Caki2 (cell line): Measurements from ENCODE around the gene SORCS1. TPM values are rescaled to one million over a fixed set of nuclear protein-coding genes. Genes with fewer than 3 reads are reported as not detected.

Experiments
- DNase-seq: peaks from one replicate; pipeline ENCODE4 v3.0.0-alpha.2; 2015; ENCODE audit warnings: low read depth
- in situ Hi-C: cut with HindIII; loops from 2 replicates; pipeline ENCODE4 v1.10.0; 2016; ENCODE audit warnings: low sequenced_read_pairs, low pct_unique_long_range_greater_than_20kb, mixed read lengths
- total RNA-seq: library from RNA; depleted of rRNA; stranded (reverse); fragments of >200 nt; shearing (Covaris generic); gene quantifications from 2 replicates; pipeline ENCODE4 v1.2.3, GENCODE V29; 2014; ENCODE audit warnings: low replicate concordance

SORCS1 gene
- total RNA-seq, 1 experiment from 2014 or later: not detected

GRCh38 chr10:106626371-106626770 lies 538.1 kb downstream of the SORCS1 start:
- in situ Hi-C loops: no loop called here
- no peak for DNase-seq

GRCh38 chr10:106625751-106626150 lies 538.8 kb downstream of the SORCS1 start:
- no peak for DNase-seq
- in situ Hi-C loops: no loop called here

GRCh38 chr10:106619346-106619745 lies 545.2 kb downstream of the SORCS1 start:
- no peak for DNase-seq
- in situ Hi-C loops: no loop called here

DNA sequence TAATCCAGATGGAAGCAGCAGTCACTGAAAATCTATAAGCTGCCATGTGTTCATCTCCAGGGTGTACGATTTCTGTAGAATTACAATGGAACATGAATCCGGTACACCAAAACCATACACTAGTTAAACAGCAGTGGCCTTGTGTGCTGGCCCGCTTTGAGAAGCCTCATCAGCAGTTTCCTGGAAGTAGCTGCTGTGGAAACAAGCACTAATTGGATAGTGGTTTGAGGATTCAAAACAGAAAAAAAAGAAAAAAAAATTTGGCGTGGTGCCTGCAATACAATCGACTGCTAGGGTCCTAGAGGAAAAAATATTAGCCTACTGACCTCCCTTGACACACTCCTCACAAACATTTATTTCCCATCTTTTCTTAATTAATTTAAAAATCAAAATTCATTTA lies 545.9 kb downstream of the SORCS1 start:
- DNase-seq: no peak
- in situ Hi-C loops: no loop called here

- in situ Hi-C loops: no loop called here
- DNase-seq: no peak
These were observed 549.4 kb downstream of the SORCS1 start for GRCh38 chr10:106615081-106615480.

DNA sequence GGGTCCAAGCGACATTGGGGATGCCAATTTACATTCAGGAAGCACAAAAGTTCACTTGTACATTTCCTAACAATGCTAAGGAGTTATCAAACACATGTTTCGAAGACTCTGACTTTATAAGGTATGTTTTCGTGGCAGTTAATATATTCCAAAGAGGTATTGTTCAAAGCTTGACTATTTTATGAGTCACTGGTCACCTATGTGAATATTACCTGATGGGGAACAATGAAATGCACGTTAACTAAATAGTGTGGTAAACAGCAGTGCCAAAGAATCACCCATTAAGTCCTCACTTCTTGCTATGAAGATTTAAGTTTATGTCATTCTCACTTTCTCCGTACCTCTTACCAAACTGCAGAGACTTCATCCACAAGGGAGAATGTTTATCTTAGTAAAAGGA lies 550.2 kb downstream of the SORCS1 start:
- in situ Hi-C loops: no loop called here
- DNase-seq: no peak

- DNase-seq: peak; percentile 19
- in situ Hi-C loops: no loop called here
These were observed 552.1 kb downstream of the SORCS1 start for GRCh38 chr10:106612381-106612780.

DNA sequence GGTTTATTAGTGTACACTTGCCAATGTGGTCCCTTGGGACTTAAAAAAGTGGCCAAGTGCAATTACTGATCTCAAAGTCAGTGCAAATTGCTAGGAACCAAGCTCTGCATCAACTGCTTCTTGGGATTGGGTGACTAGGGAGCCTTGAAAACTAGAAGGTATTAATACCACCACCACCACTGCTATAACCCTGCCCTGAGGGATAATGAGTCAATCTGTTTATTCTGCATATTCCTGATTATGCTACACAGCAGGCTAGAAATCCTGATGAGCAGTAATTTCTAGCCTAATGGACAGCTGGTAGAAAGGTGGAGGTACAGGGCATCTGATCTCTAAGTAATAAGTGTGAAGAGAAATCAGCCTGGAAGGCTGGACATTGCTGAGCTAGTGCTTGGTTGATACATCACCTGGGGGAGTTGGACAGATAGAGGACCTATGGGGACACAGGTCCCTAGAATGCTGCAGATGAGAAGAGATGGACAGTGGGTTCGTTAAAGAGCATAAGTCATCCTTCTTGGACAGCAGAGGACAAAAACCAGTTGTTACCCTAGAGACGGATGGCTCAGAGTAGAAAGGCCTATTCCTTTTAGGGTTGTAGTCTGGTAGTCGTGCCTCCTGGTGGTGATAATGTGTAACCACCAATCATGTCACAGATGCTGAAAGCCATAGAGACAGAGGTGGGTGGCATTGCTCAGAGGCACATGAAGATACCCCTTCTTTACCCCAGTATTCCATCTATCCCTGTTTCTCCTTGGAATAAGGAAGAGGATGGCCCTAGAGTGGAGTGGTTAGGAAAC lies 554.8 kb downstream of the SORCS1 start:
- in situ Hi-C loops: no loop called here
- no peak for DNase-seq

- in situ Hi-C loops: no loop called here
- DNase-seq: no peak
These were observed 556.4 kb downstream of the SORCS1 start for GRCh38 chr10:106608066-106608465.

GRCh38 chr10:106595281-106595680 lies 569.2 kb downstream of the SORCS1 start:
- in situ Hi-C loops: no loop called here
- no peak for DNase-seq

DNA sequence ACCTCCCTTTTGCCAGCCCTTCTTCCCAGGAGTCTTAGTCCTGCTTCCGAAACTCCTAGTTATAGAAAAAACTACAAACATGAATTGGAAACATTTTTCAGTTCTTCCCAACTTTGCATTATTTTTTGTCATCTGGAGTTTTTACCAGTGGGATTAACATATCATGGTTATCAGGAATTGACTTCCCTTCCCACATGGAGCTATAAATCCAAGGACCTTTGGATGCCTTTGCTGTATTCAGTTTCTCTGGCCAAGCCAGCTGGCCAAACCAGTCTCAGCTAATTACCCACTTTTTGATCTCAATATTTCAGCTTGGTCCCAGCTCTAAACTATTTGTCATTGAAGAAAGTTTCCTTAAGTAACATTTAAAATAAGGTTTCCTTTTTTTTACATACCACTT lies 570.6 kb downstream of the SORCS1 start:
- in situ Hi-C loops: no loop called here
- no peak for DNase-seq

DNA sequence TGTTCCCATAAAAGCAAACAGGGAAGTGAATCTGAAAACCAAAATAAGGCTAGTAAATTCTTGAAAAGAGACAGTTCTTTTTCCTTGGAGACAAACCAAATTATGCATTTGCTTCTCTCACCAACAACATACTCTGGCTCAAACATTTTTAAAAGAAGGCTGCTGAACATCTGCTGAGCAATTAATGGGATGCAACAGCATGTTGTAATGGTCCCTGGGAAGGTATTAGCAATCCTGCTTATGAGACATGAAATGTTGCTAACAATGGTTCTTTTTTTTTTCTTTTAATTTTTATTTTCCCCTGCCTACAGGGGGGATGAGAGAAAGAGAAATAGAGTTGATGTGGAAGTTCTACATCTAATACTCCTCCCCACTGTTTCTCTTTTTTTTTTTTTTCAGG lies 572.1 kb downstream of the SORCS1 start:
- in situ Hi-C loops: no loop called here
- DNase-seq: no peak

DNA sequence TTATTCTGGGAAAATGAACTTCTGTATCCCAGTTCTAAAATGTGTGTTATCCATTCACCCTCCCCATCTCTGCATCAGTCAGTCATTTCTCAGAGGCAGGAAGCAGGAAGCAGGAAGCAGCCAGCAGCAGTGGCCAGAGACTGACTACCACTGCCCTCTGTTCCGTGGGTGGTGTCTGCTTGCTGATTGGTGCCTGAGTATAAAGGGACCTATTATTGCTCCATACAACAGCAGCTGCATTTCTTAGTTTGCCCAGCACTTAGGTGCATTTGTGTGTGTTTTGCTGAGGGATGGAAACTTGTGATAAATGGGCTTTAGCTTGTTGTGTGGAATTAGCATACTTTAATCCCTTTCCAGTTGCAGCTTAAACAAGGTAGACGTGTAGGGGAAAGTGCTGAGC lies 582.2 kb downstream of the SORCS1 start:
- no peak for DNase-seq
- in situ Hi-C loops: no loop called here

DNA sequence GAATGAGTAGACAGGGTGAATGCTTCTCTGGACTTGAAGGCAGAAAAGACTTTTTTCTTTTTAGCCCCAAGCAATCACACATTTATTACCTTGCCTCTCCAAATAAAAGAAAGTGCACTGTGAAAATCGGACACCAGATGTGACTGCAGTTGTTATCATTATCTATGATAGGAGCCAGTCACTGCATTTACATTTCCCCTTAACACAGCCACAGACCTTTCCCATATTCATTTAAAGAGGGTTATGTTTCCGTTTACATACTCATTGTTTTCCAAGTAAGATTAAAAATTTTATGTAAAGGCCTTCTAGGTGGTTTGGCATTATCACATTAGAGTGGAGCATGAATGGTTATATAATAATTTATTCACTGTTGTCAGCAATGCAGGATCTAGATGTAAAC lies 586.8 kb downstream of the SORCS1 start:
- no peak for DNase-seq
- in situ Hi-C loops: no loop called here

DNA sequence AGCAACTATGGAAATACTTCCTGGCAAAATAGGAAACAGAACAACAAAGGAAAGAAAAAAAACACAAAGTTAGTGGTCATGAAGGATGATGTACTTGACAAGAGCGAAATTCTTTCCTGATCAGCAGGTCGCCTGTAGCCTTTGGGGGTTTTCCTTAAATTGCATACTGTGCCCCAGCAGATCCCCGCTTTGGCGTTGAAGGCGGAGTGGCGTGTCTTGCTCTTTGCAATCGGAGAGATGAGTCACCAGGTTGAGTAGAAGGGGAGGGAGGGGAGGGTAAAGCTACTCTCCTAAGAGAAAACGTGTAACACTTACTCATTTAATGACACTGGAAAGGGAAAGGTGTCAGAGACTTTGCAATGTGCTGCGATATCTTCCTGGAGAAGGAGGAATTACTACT lies 587.2 kb downstream of the SORCS1 start:
- DNase-seq: peak; percentile 68

DNA sequence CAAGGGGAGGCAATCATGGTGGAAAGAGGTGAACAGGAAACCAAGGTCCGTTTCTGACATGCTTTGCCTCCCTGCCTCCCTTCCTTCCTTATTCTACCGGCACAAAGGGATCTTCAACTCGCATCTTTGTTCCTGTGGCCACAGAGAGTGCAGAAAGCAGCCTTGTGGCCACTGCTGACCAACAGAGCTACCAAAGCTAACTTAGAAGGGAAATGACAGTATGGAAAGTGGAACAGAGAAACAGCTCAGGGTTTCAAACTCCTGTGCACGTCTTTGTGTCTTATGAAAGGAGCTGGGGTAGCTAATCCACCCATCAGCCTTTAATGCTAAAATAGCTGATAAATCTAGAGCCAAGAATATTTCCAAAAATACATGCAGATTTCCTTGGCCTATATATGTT lies 588.0 kb downstream of the SORCS1 start:
- in situ Hi-C loops: no loop called here
- DNase-seq: no peak

More for the DNA sequence above, 587.2 kb downstream of the SORCS1 start:
- in situ Hi-C loops: no loop called here

DNA sequence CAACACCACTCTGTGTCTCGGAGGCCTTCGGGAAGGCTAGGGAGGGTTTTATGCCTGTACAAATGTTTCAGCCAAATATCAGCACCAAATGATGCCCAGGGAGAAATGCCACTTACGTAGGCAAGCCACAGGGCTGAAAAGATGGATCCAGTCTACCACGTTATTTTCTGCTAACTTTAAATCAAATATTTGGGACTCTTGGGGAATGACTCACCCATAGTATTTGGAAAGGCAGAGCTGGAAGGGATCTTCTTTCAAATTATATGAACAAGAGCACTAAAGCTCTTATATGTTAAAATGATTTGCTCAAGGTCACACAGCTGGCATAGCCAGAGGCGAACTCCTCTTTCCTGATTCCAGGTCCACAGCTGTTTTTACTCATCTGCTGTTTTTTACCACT lies 591.4 kb downstream of the SORCS1 start:
- no peak for DNase-seq
- in situ Hi-C loops: no loop called here

GRCh38 chr10:106571192-106571946 lies 593.1 kb downstream of the SORCS1 start:
- DNase-seq: no peak
- in situ Hi-C loops: no loop called here

DNA sequence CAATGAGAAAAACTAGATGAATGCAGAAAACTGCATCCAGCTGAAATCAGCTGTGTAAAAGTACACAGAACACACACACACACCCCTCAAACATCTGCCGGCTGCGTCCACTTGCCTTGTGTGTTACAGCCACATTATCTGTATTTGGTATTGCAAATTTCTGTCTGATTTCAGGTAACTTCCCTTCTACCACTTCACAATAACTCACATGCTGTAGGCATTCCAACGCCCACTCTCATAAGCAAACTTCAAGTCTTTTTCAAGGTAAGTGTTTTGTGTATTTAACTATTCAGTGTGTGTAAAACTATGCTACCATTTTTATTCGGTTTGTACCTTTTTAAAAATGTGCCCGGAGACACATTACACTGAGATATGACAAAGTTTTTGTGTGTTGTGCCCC lies 594.2 kb downstream of the SORCS1 start:
- no peak for DNase-seq
- in situ Hi-C loops: no loop called here

- DNase-seq: no peak
- in situ Hi-C loops: no loop called here
These were observed 596.9 kb downstream of the SORCS1 start for GRCh38 chr10:106567629-106568028.
